ENCODE data around the gene TMEM88.
"Not testable (repeated sequence)": the region's sequence is repeated elsewhere in the genome, so short reads cannot be mapped to it uniquely, and the experiment has no call there.

TMEM88 gene
- 9.2 reads per million, percentile 30 among the genes with 10 or more reads in this experiment for total RNA-seq

GRCh38 chr17:7854851-7855659 is at the start of gene TMEM88:
Gene TMEM88, plus strand, starts transcription at chr17:7855066. Its CDS starts 9 bp downstream, at chr17:7855075.
- DNase-seq: no peak

GRCh38 chr17:7806587-7806986 is 48.3 kb upstream of the TMEM88 start:
- DNase-seq: no peak

- DNase-seq: no peak
These were observed 47.7 kb upstream of the TMEM88 start for GRCh38 chr17:7807206-7807605.

GRCh38 chr17:7809086-7809790 is 45.6 kb upstream of the TMEM88 start:
- no peak for DNase-seq

- DNase-seq: not testable (repeated sequence)
These were observed 45.0 kb upstream of the TMEM88 start for GRCh38 chr17:7809791-7810343.

- DNase-seq: no peak
These were observed 43.6 kb upstream of the TMEM88 start for GRCh38 chr17:7811251-7811650.

GRCh38 chr17:7814969-7815368 is 39.9 kb upstream of the TMEM88 start:
- DNase-seq: no peak

- no peak for DNase-seq
These were observed 37.8 kb upstream of the TMEM88 start for GRCh38 chr17:7816926-7817642.

- DNase-seq: no peak
These were observed 37.3 kb upstream of the TMEM88 start for GRCh38 chr17:7817643-7817964.

GRCh38 chr17:7818026-7818425 is 36.8 kb upstream of the TMEM88 start:
- DNase-seq: no peak

GRCh38 chr17:7818746-7819645 is 35.9 kb upstream of the TMEM88 start:
- DNase-seq: no peak

- no peak for DNase-seq
These were observed 34.6 kb upstream of the TMEM88 start for GRCh38 chr17:7820231-7820630.

- DNase-seq: no peak
These were observed 32.7 kb upstream of the TMEM88 start for GRCh38 chr17:7822126-7822525.

GRCh38 chr17:7823581-7824001 is 31.3 kb upstream of the TMEM88 start:
- no peak for DNase-seq

GRCh38 chr17:7824021-7824924 is 30.6 kb upstream of the TMEM88 start:
- DNase-seq: no peak

GRCh38 chr17:7825206-7825990 is 29.5 kb upstream of the TMEM88 start:
- no peak for DNase-seq

GRCh38 chr17:7830616-7831015 is 24.2 kb upstream of the TMEM88 start:
- DNase-seq: no peak

GRCh38 chr17:7831233-7831632 is 23.6 kb upstream of the TMEM88 start:
- no peak for DNase-seq

- no peak for DNase-seq
These were observed 22.4 kb upstream of the TMEM88 start for GRCh38 chr17:7832431-7832830.
